NCI-H187 treated with DMSO at 0.1 percent for 48 hours (cell line): ENCODE results near the gene FALEC.

ENCODE experiments used
- DNase-seq: peaks from one replicate; lab custom pipeline; 2025; lab: John Stamatoyannopoulos, UW

The FALEC gene

GRCh38 chr1:150511985-150512660 lies 3.4 kb upstream of the FALEC start:
- no peak for DNase-seq

GRCh38 chr1:150512846-150513245 lies 2.7 kb upstream of the FALEC start:
- DNase-seq: no peak

- DNase-seq: no peak
Observed at GRCh38 chr1:150513351-150513791, 2.2 kb upstream of the FALEC start.

GRCh38 chr1:150514260-150514659 lies 1.3 kb upstream of the FALEC start:
- DNase-seq: no peak

- DNase-seq: no peak
Observed at GRCh38 chr1:150514913-150515327, 632 bp upstream of the FALEC start.

GRCh38 chr1:150516050-150516591 lies 569 bp downstream of the FALEC start:
- peak; percentile 30 for DNase-seq

GRCh38 chr1:150516616-150517015 lies 1.1 kb downstream of the FALEC start:
- DNase-seq: no peak

GRCh38 chr1:150521196-150521968 lies 5.8 kb downstream of the FALEC start:
- no peak for DNase-seq

- DNase-seq: no peak
Observed at GRCh38 chr1:150525348-150525747, 9.8 kb downstream of the FALEC start.

GRCh38 chr1:150528196-150528595 lies 12.6 kb downstream of the FALEC start:
- DNase-seq: no peak

GRCh38 chr1:150529017-150529416 lies 13.5 kb downstream of the FALEC start:
- no peak for DNase-seq

GRCh38 chr1:150530491-150531159 lies 15.1 kb downstream of the FALEC start:
- no peak for DNase-seq

- DNase-seq: no peak
Observed at GRCh38 chr1:150532860-150533259, 17.3 kb downstream of the FALEC start.

- no peak for DNase-seq
Observed at GRCh38 chr1:150534002-150534401, 18.4 kb downstream of the FALEC start.

- no peak for DNase-seq
Observed at GRCh38 chr1:150535511-150536287, 20.1 kb downstream of the FALEC start.

GRCh38 chr1:150536836-150537731 lies 21.5 kb downstream of the FALEC start:
- no peak for DNase-seq

- DNase-seq: no peak
Observed at GRCh38 chr1:150537732-150538684, 22.5 kb downstream of the FALEC start.

- no peak for DNase-seq
Observed at GRCh38 chr1:150543500-150544143, 28.1 kb downstream of the FALEC start.

GRCh38 chr1:150544204-150544603 lies 28.7 kb downstream of the FALEC start:
- no peak for DNase-seq
